Femur (tissue), 1 donor: ENCODE measurements around the gene PKN3.

Source experiments
- DNase-seq: peaks from one replicate; pipeline ENCODE4 v3.0.0-alpha.2; 2017

Gene PKN3

GRCh38 chr9:128718475-128718874 is 16.2 kb downstream of the PKN3 start:
- DNase-seq, result no peak

GRCh38 chr9:128719919-128720605 is 17.8 kb downstream of the PKN3 start:
- no peak for DNase-seq

- DNase-seq, result no peak
Measured at GRCh38 chr9:128720841-128721486, 18.7 kb downstream of the PKN3 start.

GRCh38 chr9:128721487-128722010 is 19.2 kb downstream of the PKN3 start:
- no peak for DNase-seq

- DNase-seq, result no peak
Measured at GRCh38 chr9:128722380-128723351, 20.4 kb downstream of the PKN3 start.

GRCh38 chr9:128723352-128723865 is 21.1 kb downstream of the PKN3 start:
- DNase-seq, result no peak

- peak; percentile 93 for DNase-seq
Measured at GRCh38 chr9:128723866-128724743, 21.8 kb downstream of the PKN3 start, which contains the start of gene ZDHHC12. Gene ZDHHC12, minus strand, starts transcription at chr9:128724127. Its CDS starts 34 bp downstream, at chr9:128724093.

- peak; percentile 58 for DNase-seq
Measured at GRCh38 chr9:128724744-128725211, 22.5 kb downstream of the PKN3 start.

GRCh38 chr9:128727640-128728248 is 25.4 kb downstream of the PKN3 start:
- DNase-seq, result no peak

GRCh38 chr9:128728298-128728697 is 26.0 kb downstream of the PKN3 start:
- no peak for DNase-seq

- DNase-seq, result no peak
Measured at GRCh38 chr9:128729302-128729701, 27.0 kb downstream of the PKN3 start.

GRCh38 chr9:128729766-128730517 is 27.6 kb downstream of the PKN3 start:
- DNase-seq, result no peak

GRCh38 chr9:128731093-128731492 is 28.8 kb downstream of the PKN3 start:
- DNase-seq, result no peak

GRCh38 chr9:128731691-128732090 is 29.4 kb downstream of the PKN3 start:
- DNase-seq, result no peak

GRCh38 chr9:128732576-128732975 is 30.3 kb downstream of the PKN3 start:
- DNase-seq, result no peak

- DNase-seq, result peak; percentile 76
Measured at GRCh38 chr9:128733256-128733655, 31.0 kb downstream of the PKN3 start.

GRCh38 chr9:128735373-128735772 is 33.1 kb downstream of the PKN3 start:
- peak; percentile 56 for DNase-seq

- DNase-seq, result no peak
Measured at GRCh38 chr9:128742401-128742800, 40.1 kb downstream of the PKN3 start.

- DNase-seq, result no peak
Measured at GRCh38 chr9:128743421-128743820, 41.1 kb downstream of the PKN3 start.

- DNase-seq, result no peak
Measured at GRCh38 chr9:128747241-128747640, 44.9 kb downstream of the PKN3 start.
